IMR-90 (cell line): ENCODE measurements around the gene UBXN11. TPM values are rescaled to one million over a fixed set of nuclear protein-coding genes. Genes with fewer than 3 reads are reported as not detected.
A peak's percentile ranks its signal among the peaks of the same experiment; 100 is the strongest.

Experiments
- ATAC-seq: fragments of 200-7000 bp; cut with Tn5 transposase; 2 replicates; pipeline ENCODE4 v1.9.1; 2020; ENCODE audit warnings: low read depth, mild to moderate bottlenecking, moderate library complexity
- BruUV-seq: library from RNA; stranded (reverse); fragments of 400-500 nt; replicated peaks from 2 replicates; lab custom pipeline; 2021; lab: Mats Ljungman, UMichigan
- CTCF ChIA-PET: fragments of 300-600 bp; formaldehyde crosslinking; extraction: SDS; loops from one replicate; lab custom pipeline; 2021; ENCODE audit warnings: antibody characterized with exemption; lab: Yijun Ruan, JAX
- POLR2A ChIA-PET: fragments of 300-600 bp; sonication (Branson Sonifier 250); formaldehyde crosslinking; loops from one replicate; lab custom pipeline; 2022; ENCODE audit warnings: antibody characterized with exemption; ENCODE audit not compliant: unreplicated experiment; lab: Charles Lee
- DNase-seq: peaks from one replicate; pipeline ENCODE4 v3.0.0; 2013
- H2AFZ ChIP-seq: replicated peaks from 2 replicates; pipeline ENCODE3; 2013; ENCODE audit warnings: low read length, mild to moderate bottlenecking; ENCODE audit not compliant: poor library complexity
- H2AK5ac ChIP-seq: 2 replicates; pipeline ENCODE4 v1.6.1; 2013; ENCODE audit warnings: low read depth, low read length, inconsistent platforms
- H2AK9ac ChIP-seq: replicated peaks from 2 replicates; pipeline ENCODE3; 2013; ENCODE audit warnings: mild to moderate bottlenecking, low read depth, low read length, moderate library complexity; ENCODE audit not compliant: poor library complexity
- H2BK120ac ChIP-seq: 2 replicates; pipeline ENCODE4 v1.6.1; 2013; ENCODE audit warnings: low read depth, low read length, inconsistent platforms
- H2BK15ac ChIP-seq: 3 replicates; pipeline ENCODE4 v1.6.1; 2013; ENCODE audit warnings: low read depth, low read length, inconsistent platforms
- H2BK20ac ChIP-seq: 2 replicates; pipeline ENCODE4 v1.6.1; 2013; ENCODE audit warnings: low read depth, mild to moderate bottlenecking, inconsistent platforms, low read length, moderate library complexity
- H2BK5ac ChIP-seq: 2 replicates; pipeline ENCODE4 v1.6.1; 2013; ENCODE audit warnings: mild to moderate bottlenecking, low read depth, low read length, inconsistent platforms; ENCODE audit not compliant: poor library complexity, severe bottlenecking
- H3K14ac ChIP-seq: replicated peaks from 2 replicates; pipeline ENCODE4 v1.6.1; 2013; ENCODE audit warnings: low read depth, low read length, inconsistent platforms
- H3K18ac ChIP-seq: 2 replicates; pipeline ENCODE4 v1.6.1; 2013; ENCODE audit warnings: low read depth, low read length, control low read depth
- H3K23ac ChIP-seq: 2 replicates; pipeline ENCODE4 v1.6.1; 2013; ENCODE audit warnings: low read depth, low read length, inconsistent platforms
- H3K27ac ChIP-seq: 2 replicates; pipeline ENCODE4 v1.5.1; 2013; ENCODE audit warnings: mild to moderate bottlenecking, control low read depth, low read length; ENCODE audit not compliant: insufficient read depth
- H3K27me3 ChIP-seq: 2 replicates; pipeline ENCODE4 v1.6.1; 2013; ENCODE audit warnings: low read length; ENCODE audit not compliant: control insufficient read depth, insufficient read depth
- H3K36me3 ChIP-seq: 2 replicates; pipeline ENCODE4 v1.6.1; 2013; ENCODE audit warnings: low read length, mixed read lengths; ENCODE audit not compliant: control insufficient read depth, insufficient read depth
- H3K4ac ChIP-seq: 2 replicates; pipeline ENCODE4 v1.6.1; 2013; ENCODE audit warnings: low read depth, low read length, inconsistent platforms
- H3K4me1 ChIP-seq: 2 replicates; pipeline ENCODE4 v1.6.1; 2013; ENCODE audit warnings: low read length, mixed read lengths; ENCODE audit not compliant: control insufficient read depth, insufficient read depth
- H3K4me2 ChIP-seq: 2 replicates; pipeline ENCODE4 v1.6.1; 2013; ENCODE audit warnings: low read depth, mild to moderate bottlenecking, control low read depth, low read length, moderate library complexity
- H3K4me3 ChIP-seq: 2 replicates; pipeline ENCODE4 v1.5.1; 2013; ENCODE audit warnings: low read depth, mild to moderate bottlenecking, control low read depth, low read length, moderate library complexity; ENCODE audit not compliant: insufficient read depth
- H3K56ac ChIP-seq: 2 replicates; pipeline ENCODE4 v1.6.1; 2013; ENCODE audit warnings: low read length, inconsistent platforms; ENCODE audit not compliant: insufficient read depth; ENCODE audit errors: extremely low read depth
- H3K79me1 ChIP-seq, 2 experiments: 2 replicates each; pipeline ENCODE4 v1.6.1; 2013; ENCODE audit warnings: low read length in 2 of 2, inconsistent platforms in 1 of 2, low read depth in 1 of 2
- H3K9ac ChIP-seq: 2 replicates; pipeline ENCODE4 v1.6.1; 2013; ENCODE audit warnings: low read depth, low read length, control low read depth
- H3K9me1 ChIP-seq: 2 replicates; pipeline ENCODE4 v1.6.1; 2013; ENCODE audit warnings: low read length, inconsistent platforms; ENCODE audit not compliant: insufficient read depth
- H3K9me3 ChIP-seq: 2 replicates; pipeline ENCODE4 v1.6.1; 2013; ENCODE audit warnings: low read length; ENCODE audit not compliant: control insufficient read depth, insufficient read depth
- H4K20me1 ChIP-seq: 2 replicates; pipeline ENCODE4 v1.6.1; 2013; ENCODE audit warnings: low read length, inconsistent platforms; ENCODE audit not compliant: insufficient read depth
- H4K5ac ChIP-seq: 2 replicates; pipeline ENCODE4 v1.6.1; 2013; ENCODE audit warnings: mild to moderate bottlenecking, low read depth, low read length, control low read depth
- H4K8ac ChIP-seq, 2 experiments: 2 replicates each; pipeline ENCODE4 v1.6.1; 2013; ENCODE audit warnings: low read depth in 2 of 2, low read length in 2 of 2, control low read depth in 1 of 2, inconsistent platforms in 1 of 2
- H4K91ac ChIP-seq: 2 replicates; pipeline ENCODE4 v1.6.1; 2013; ENCODE audit warnings: low read depth, low read length, inconsistent platforms; ENCODE audit not compliant: insufficient read depth
- CHD1 ChIP-seq: IDR thresholded peaks from 2 replicates; pipeline ENCODE4 v1.6.1; 2012; ENCODE audit warnings: low read depth, low read length, improper control_type of control experiment
- CTCF ChIP-seq: conservative IDR thresholded peaks from 2 replicates; pipeline ENCODE4 v1.5.1; 2012; ENCODE audit warnings: mild to moderate bottlenecking, low read depth, low read length, improper control_type of control experiment
- POLR2A ChIP-seq: IDR thresholded peaks from 2 replicates; pipeline ENCODE4 v1.6.1; 2012; ENCODE audit warnings: mild to moderate bottlenecking, low read depth, low read length
- WGBS, 2 experiments: methylation state at CpG; one replicate each; pipeline versions ENCODE4 v1.1.5 to v1.1.7; 2013; ENCODE audit warnings: missing lambda C conversion rate in 2 of 2; ENCODE audit not compliant: insufficient read length in 1 of 2; ENCODE audit errors: extremely low coverage in 2 of 2; 5-methylcytosine and 5-hydroxymethylcytosine counted together
- dilution Hi-C: fragments of 300-500 bp; cut with HindIII; formaldehyde crosslinking; loops from one replicate; pipeline ENCODE4 v1.14.3; 2018; ENCODE audit warnings: low sequenced_read_pairs; ENCODE audit not compliant: unreplicated experiment
- in situ Hi-C: fragments of 300-500 bp; cut with MboI; formaldehyde crosslinking; loops from 3 replicates; pipeline ENCODE4 v1.14.3; 2019; ENCODE audit warnings: low sequenced_read_pairs, inconsistent platforms, mixed read lengths
- intact Hi-C: fragments of 100-400 bp; cut with micrococcal nuclease; formaldehyde crosslinking; loops from 2 replicates; pipeline ENCODE4 v1.10.0; 2022
- polyA plus RNA-seq, 3 experiments: library from polyadenylated mRNA; depleted of rRNA; stranded (reverse); fragments of >200 nt; gene quantifications; 2 replicates each; pipeline ENCODE4 v1.2.3, GENCODE V29; 2012; ENCODE audit warnings: low replicate concordance in 1 of 3
- total RNA-seq: library from RNA; depleted of rRNA; stranded (reverse); fragments of >200 nt; gene quantifications from 2 replicates; pipeline ENCODE4 v1.2.3, GENCODE V29; 2012

Gene UBXN11
- total and polyA plus RNA-seq, 2 of the 4 experiments (the other 2 are of a cell fraction) = 5.2 to 17.0 TPM

DNA sequence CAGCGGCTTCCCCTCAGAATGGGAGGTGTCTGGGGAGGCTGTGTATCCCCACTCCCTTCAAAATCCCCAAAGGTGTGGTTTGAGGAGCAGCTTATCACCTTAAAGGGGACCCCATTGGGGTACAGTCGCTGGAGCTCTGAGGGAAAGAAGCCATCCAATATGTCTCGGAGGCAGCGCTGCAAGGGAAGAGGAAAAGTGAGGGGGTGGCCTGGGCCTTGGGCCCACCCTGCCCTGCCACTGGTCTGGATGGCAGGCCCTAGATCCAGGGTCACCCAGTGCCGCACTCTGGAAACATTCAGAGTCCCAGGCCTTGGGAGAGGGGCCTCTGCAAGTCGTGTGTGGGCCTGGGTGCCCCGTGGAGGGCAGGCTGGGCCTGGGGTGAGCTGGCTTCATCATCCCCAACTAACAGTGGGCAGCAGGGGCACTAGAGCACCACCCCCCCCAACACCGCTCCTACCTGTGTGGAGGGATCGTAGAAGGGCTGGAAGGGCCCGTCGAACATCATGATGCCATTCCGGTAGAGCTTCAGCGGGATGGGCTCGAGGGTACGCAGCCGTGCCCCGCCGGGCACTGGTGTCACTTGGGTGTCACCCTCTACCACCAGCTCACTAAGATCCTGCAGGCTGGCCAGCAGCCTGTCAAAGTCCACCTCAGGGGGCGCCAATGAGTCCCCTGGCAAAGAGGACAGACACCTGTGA, 20.9 kb downstream of the UBXN11 start:
- ChIA-PET CTCF (interaction anchor here (0.6 to 1.5 kb wide), 6 partner anchors 10 to 1462 kb away, joined by 3 to 6 read pairs (median 4); partner anchors contain the start of gene CEP85), POLR2A (no interaction called here)
- H2BK15ac ChIP-seq = peak overlapping the region; percentile 21; the same call in 1 of the 3 replicates
- ATAC-seq (no peak), DNase-seq (no peak)
- peak overlapping the region; percentile 88 for H4K91ac ChIP-seq
- peak overlapping the region; percentile 88 for H2AFZ ChIP-seq
- no peak overlapping the region for H3K56ac ChIP-seq
- peak overlapping the region; percentile 88 for H2BK120ac ChIP-seq
- H4K20me1 ChIP-seq = peaks cover 32% of the 10 kb centered on the region
- H3K27ac ChIP-seq = peak overlapping the region; percentile 35
- no peak overlapping the region for H3K9ac ChIP-seq
- peak; percentile 28 for TF ChIP-seq CTCF
- TF ChIP-seq POLR2A = peak; percentile 57
- TF ChIP-seq CHD1 = no peak
- peak overlapping the region; percentile 94 for H3K4ac ChIP-seq
- peak overlapping the region in 1 of 2 experiments; percentile 83; a peak in 3 of 4 replicates for H4K8ac ChIP-seq
- H3K18ac ChIP-seq = no peak overlapping the region
- H3K9me3 ChIP-seq = no peaks in the 10 kb centered on the region
- dilution Hi-C loops (no loop called here), in situ Hi-C loops (no loop called here), intact Hi-C loops (no loop called here)
- H2AK5ac ChIP-seq = peak overlapping the region; percentile 94
- H3K14ac ChIP-seq = 0 out of 2 replicates have a peak overlapping the region, but pooled peaks have one; percentile 81
- H2AK9ac ChIP-seq = peak overlapping the region; percentile 98
- H2BK20ac ChIP-seq = peak overlapping the region; percentile 79
- BruUV-seq = no TSS peak
- no peaks in the 10 kb centered on the region for H3K27me3 ChIP-seq
- no peak overlapping the region for H3K4me2 ChIP-seq
- H4K5ac ChIP-seq = peak overlapping the region; percentile 19
- peaks cover 20 to 61% of the 10 kb centered on the region in 2 experiments for H3K79me1 ChIP-seq
- no peak overlapping the region for H3K23ac ChIP-seq
- 88% methylated on average over 8 of the region's 19 CpGs; no CpG with 5 or more reads in 1 of the 2 experiments for whole genome bisulfite sequencing, 2 experiments
- peak overlapping the region; percentile 98 for H2BK5ac ChIP-seq
- peaks cover 40% of the 10 kb centered on the region for H3K4me1 ChIP-seq
- H3K9me1 ChIP-seq = peaks cover 41% of the 10 kb centered on the region
- H3K4me3 ChIP-seq = no peak overlapping the region
- H3K36me3 ChIP-seq = peaks cover 20% of the 10 kb centered on the region
